Breast epithelium (tissue), 3 donors: Measurements from ENCODE around the gene PSME1.

ENCODE experiments used
- CTCF ChIP-seq, 3 donors: fragments of 450-650 bp; IDR thresholded peaks; one replicate each; pipeline ENCODE4 v1.5.1; 2016 to 2017; ENCODE audit warnings: antibody characterized with exemption in 3 of 3, mild to moderate bottlenecking in 3 of 3, moderate library complexity in 3 of 3
- POLR2A ChIP-seq: fragments of 450-650 bp; IDR thresholded peaks from one replicate; pipeline ENCODE4 v1.6.1; 2016; ENCODE audit warnings: antibody characterized with exemption, mild to moderate bottlenecking, moderate library complexity
- POLR2AphosphoS5 ChIP-seq, 3 donors: sonication (generic); formaldehyde crosslinking; IDR thresholded peaks; one replicate each; pipeline ENCODE4 v1.6.1; 2017; ENCODE audit warnings: antibody characterized with exemption in 3 of 3

- TF ChIP-seq POLR2A (no peak), CTCF (IDR thresholded peaks at IDR 0.05) (no peak), POLR2AphosphoS5 (IDR thresholded peaks at IDR 0.05) (no peak)
Observed at GRCh38 chr14:24130380-24130716, 5.6 kb upstream of the PSME1 start, which contains the start of gene FITM1.
